Heart right ventricle (tissue), 16 donors: ENCODE data around the gene FBN3. TPM values are rescaled to one million over a fixed set of nuclear protein-coding genes. Genes with fewer than 3 reads are reported as not detected.

Experiments
- ATAC-seq, 8 donors: fragments of 200-7000 bp; cut with Tn5 transposase; one replicate each; pipeline ENCODE4 v1.9.1; 2020; ENCODE audit warnings: mild to moderate bottlenecking in 8 of 8, moderate library complexity in 8 of 8, moderate number of reproducible peaks in 1 of 8
- DNase-seq, 2 donors: peaks; one replicate each; pipeline ENCODE4 v3.0.0-alpha.2; 2020
- H3K27ac ChIP-seq, 10 donors: fragments of 200-600 bp; sonication (generic) in 2 of 10; one replicate each; pipeline versions ENCODE4 v1.5.0 to v1.8.0; 2020 to 2022; ENCODE audit warnings: mild to moderate bottlenecking in 3 of 10
- H3K27me3 ChIP-seq, 7 donors: fragments of 200-600 bp; one replicate each; pipeline ENCODE4 v1.8.0; 2021 to 2022; ENCODE audit warnings: mild to moderate bottlenecking in 2 of 7
- H3K36me3 ChIP-seq, 9 donors: fragments of 200-600 bp; sonication (generic) in 1 of 9; one replicate each; pipeline versions ENCODE4 v1.5.0 to v1.8.0; 2020 to 2022; ENCODE audit warnings: mild to moderate bottlenecking in 2 of 9
- H3K4me1 ChIP-seq, 9 donors: fragments of 200-600 bp; sonication (generic) in 1 of 9; one replicate each; pipeline versions ENCODE4 v1.5.0 to v1.8.0; 2020 to 2022; ENCODE audit warnings: mild to moderate bottlenecking in 4 of 9
- H3K4me3 ChIP-seq, 10 donors: fragments of 200-600 bp; sonication (generic) in 2 of 10; one replicate each; pipeline versions ENCODE4 v1.5.0 to v1.8.0; 2020 to 2022; ENCODE audit warnings: mild to moderate bottlenecking in 7 of 10, moderate library complexity in 2 of 10
- H3K9me3 ChIP-seq, 11 donors: fragments of 200-600 bp in 10 of 11; sonication (generic) in 2 of 11; one replicate each; pipeline versions ENCODE4 v1.5.0 to v1.8.0; 2013 to 2022; ENCODE audit warnings: mild to moderate bottlenecking in 2 of 11, control low read depth in 1 of 11, moderate library complexity in 1 of 11
- CTCF ChIP-seq, 9 donors: fragments of 200-600 bp; sonication (generic) in 2 of 9; IDR thresholded peaks; one replicate each; pipeline versions ENCODE4 v1.5.0 to v1.8.0; 2021 to 2022; ENCODE audit warnings: antibody characterized with exemption in 9 of 9, mild to moderate bottlenecking in 5 of 9, moderate library complexity in 1 of 9
- WGBS, 2 donors: extraction: QIAGEN DNeasy Blood & Tissue Kit; methylation state at CpG; one replicate each; pipeline ENCODE4 v1.1.7; 2013; ENCODE audit warnings: inconsistent platforms in 1 of 2; 5-methylcytosine and 5-hydroxymethylcytosine counted together
- intact Hi-C, 10 donors: fragments of 100-400 bp; cut with DNase I; formaldehyde crosslinking; loops; one replicate each; pipeline versions ENCODE4 v1.11.1 to v1.14.2; 2022
- polyA plus RNA-seq, 2 donors: library from polyadenylated mRNA; stranded (reverse); fragments of 200-250 nt; gene quantifications; one replicate each; pipeline ENCODE4 v1.2.3, GENCODE V29; 2013
- total RNA-seq, 10 donors: library from RNA; stranded (reverse); fragmentation: NEBNext Ultra II Directional in 3 of 10; extraction: Animal tissue kit (Norgen Biotek cat#: 25700) in 3 of 10; gene quantifications; one replicate each; pipeline versions ENCODE4 v1.2.1 to v1.2.4, GENCODE V29; 2021 to 2023
- donor health status: Arrhythmogenic right ventricular cardiomyopathy.
- donor health status: ischemic (EF 13 %, LVEDD 7.1; RV severe dilation, severe dysfunction).
- donor health status: healthy with polysubstance abuse.
- donor health status: DM: no; HTN: yes; CAD: no.
- donor health status: DM: no; HTN: no; CAD: no.
- donor health status: ischemic (EF 25% LVEDD 6.9; RV normal size, moderate dysfunction).
- donor health status: ischemic (EF 25% LVEDD 5.7; RV mildly dilated, moderate dysfunction).
- donor health status: healthy.
- donor health status: DM: yes; HTN: yes; CAD: no.
- donor health status: Ischemic cardiomyopathy.
- donor health status: ischemic (EF 35%, LVEDD 5.7; RV mildly dilated, moderate dysfunction).
- donor health status: nonischemic (EF 11% LVEDD 7.7; RV severe dilation, severe dysfunction).
- donor health status: DM: yes; HTN: yes; CAD: no.
- donor health status: PGD.
- donor health status: ischemic (EF 29% LVEDD 5.4; RV normal size, mild dysfunction).
- donor health status: nonischemic (EF 23%, LVEDD 6.1; RV moderate dilation, normal function).

Gene FBN3
- total and polyA plus RNA-seq, 12 donors, result 0.05 to 0.26 (median 0.06) TPM; not detected in 9

- Histone ChIP-seq H3K36me3 (no peaks in the 10 kb centered on the region), H3K27me3 (peaks cover 0 to 32% (median 5%) of the 10 kb centered on the region in 7 donors), H3K4me3 (no peak overlapping the region), H3K27ac (no peak overlapping the region), H3K4me1 (no peaks in the 10 kb centered on the region), H3K9me3 (no peaks in the 10 kb centered on the region)
- no peak for TF ChIP-seq CTCF (IDR thresholded peaks at IDR 0.05)
- intact Hi-C loops, result no loop called here
- WGBS, 2 donors, result 52 to 70% methylated on average over 26 of the region's 26 CpGs
- DNase-seq (no peak), ATAC-seq (no peak)
Measured at GRCh38 chr19:8131517-8131916, 17.9 kb downstream of the FBN3 start.

DNA sequence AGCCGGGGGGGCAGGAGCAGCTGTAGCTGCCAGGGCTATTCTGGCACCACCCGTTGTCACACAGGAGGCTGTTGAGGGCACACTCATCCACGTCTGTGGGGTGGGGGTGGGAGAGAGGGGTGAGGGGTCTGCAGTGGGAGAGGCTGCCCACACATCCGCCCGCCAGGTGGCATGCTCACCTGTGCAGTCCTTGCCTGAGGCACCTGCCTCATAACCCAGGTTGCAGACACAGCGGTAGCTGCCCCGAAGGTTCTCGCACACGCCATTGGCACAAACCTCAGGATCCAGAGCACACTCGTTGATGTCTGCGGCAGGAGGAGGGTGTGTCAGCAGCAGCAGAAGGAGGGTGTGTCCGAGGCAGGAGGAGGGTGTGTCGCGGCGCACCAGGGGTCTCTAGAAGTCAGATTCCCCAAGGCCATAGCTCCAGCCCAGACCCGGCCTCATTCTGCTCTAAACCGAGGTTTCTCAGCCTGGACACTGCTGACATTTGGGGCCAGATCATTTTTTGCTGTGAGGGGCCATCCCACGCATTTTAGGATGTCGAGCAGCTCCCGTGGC lies 20.3 kb downstream of the FBN3 start:
- no peak for DNase-seq
- Histone ChIP-seq H3K9me3 (no peaks in the 10 kb centered on the region), H3K4me1 (no peaks in the 10 kb centered on the region), H3K4me3 (no peak overlapping the region), H3K27me3 (peaks cover 0 to 33% (median 5%) of the 10 kb centered on the region in 7 donors), H3K36me3 (no peaks in the 10 kb centered on the region), H3K27ac (no peak overlapping the region)
- WGBS, 2 donors, result 84 to 86% methylated on average over 20 of the region's 20 CpGs
- ATAC-seq, result no peak
- intact Hi-C loops, result no loop called here
- TF ChIP-seq CTCF (IDR thresholded peaks at IDR 0.05), result no peak

- no peak overlapping the region for H3K4me3 ChIP-seq
- intact Hi-C loops, result no loop called here
- H3K27ac ChIP-seq, result no peak overlapping the region
- H3K9me3 ChIP-seq, result no peaks in the 10 kb centered on the region
- 91 to 95% methylated on average over 8 of the region's 8 CpGs for WGBS, 2 donors
- no peaks in the 10 kb centered on the region for H3K36me3 ChIP-seq
- no peaks in the 10 kb centered on the region for H3K4me1 ChIP-seq
- H3K27me3 ChIP-seq, result peaks cover 0 to 36% (median 5%) of the 10 kb centered on the region in 7 donors
- TF ChIP-seq CTCF (IDR thresholded peaks at IDR 0.05), result no peak
- ATAC-seq (no peak), DNase-seq (no peak)
Measured at GRCh38 chr19:8128551-8128950, 20.8 kb downstream of the FBN3 start.

DNA sequence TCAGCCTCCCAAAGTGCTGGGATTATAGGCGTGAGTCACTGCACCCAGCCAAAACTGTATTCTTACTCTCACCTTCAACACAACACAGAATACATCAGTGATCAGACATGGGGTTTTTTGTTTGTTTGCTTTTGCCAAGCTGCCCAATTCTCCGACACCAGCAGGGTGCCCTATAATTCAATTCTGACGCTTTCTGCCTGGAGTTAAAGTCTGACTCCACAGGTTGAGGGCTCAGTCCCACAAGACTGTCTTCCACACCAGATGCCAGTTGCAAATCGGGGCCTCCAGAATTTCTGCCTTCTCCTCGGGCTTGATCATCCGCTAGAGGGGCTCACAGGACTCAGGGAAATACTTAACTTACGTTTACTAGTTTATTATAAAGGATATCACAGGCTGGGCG lies 22.1 kb downstream of the FBN3 start:
- ATAC-seq, result no peak
- H3K27me3 ChIP-seq, result peaks cover 0 to 24% (median 4%) of the 10 kb centered on the region in 7 donors
- 87 to 91% methylated on average over 8 of the region's 8 CpGs for WGBS, 2 donors
- DNase-seq, result no peak
- intact Hi-C loops, result no loop called here
- no peaks in the 10 kb centered on the region for H3K36me3 ChIP-seq
- TF ChIP-seq CTCF (IDR thresholded peaks at IDR 0.05), result no peak
- no peaks in the 10 kb centered on the region for H3K9me3 ChIP-seq
- no peak overlapping the region for H3K27ac ChIP-seq
- no peaks in the 10 kb centered on the region for H3K4me1 ChIP-seq
- H3K4me3 ChIP-seq, result no peak overlapping the region
